Cardiac fibroblast (primary cell): ENCODE results near the gene ZBED1.
"Not testable (repeated sequence)": the region's sequence is repeated elsewhere in the genome, so short reads cannot be mapped to it uniquely, and the experiment has no call there.

Experiments used
- DNase-seq, 2 donors: peaks; one replicate each; pipeline versions ENCODE4 v3.0.0 to v3.0.0-alpha.2; 2010; ENCODE audit warnings: low read depth in 2 of 2
- H3K4me3 ChIP-seq, 2 donors: replicated peaks in 1 of 2; 1 replicate in 1 of 2; 2 replicates in 1 of 2; pipeline ENCODE4 v1.5.1; 2011; ENCODE audit warnings: low read depth in 2 of 2, low read length in 2 of 2, mild to moderate bottlenecking in 2 of 2, moderate library complexity in 1 of 2
- CTCF ChIP-seq: IDR thresholded peaks from one replicate; pipeline ENCODE4 v1.5.1; 2011; ENCODE audit warnings: low read depth, mild to moderate bottlenecking, low read length, inconsistent platforms

Gene ZBED1

GRCh38 chrX:2511326-2511725, 10.6 kb upstream of the ZBED1 start:
- H3K4me3 ChIP-seq: no peak overlapping the region
- no peak for TF ChIP-seq CTCF
- DNase-seq: no peak

GRCh38 chrX:2508648-2509335, 8.0 kb upstream of the ZBED1 start:
- H3K4me3 ChIP-seq: no peak overlapping the region
- no peak for TF ChIP-seq CTCF
- DNase-seq: no peak

GRCh38 chrX:2507904-2508627, 7.3 kb upstream of the ZBED1 start:
- DNase-seq: no peak
- TF ChIP-seq CTCF: no peak
- H3K4me3 ChIP-seq: no peak overlapping the region

GRCh38 chrX:2507196-2507595, 6.4 kb upstream of the ZBED1 start:
- H3K4me3 ChIP-seq: no peak overlapping the region
- DNase-seq: no peak
- no peak for TF ChIP-seq CTCF

GRCh38 chrX:2505341-2505740, 4.6 kb upstream of the ZBED1 start:
- not testable (repeated sequence) for H3K4me3 ChIP-seq, DNase-seq

- DNase-seq: no peak
- TF ChIP-seq CTCF: no peak
- H3K4me3 ChIP-seq: no peak overlapping the region
Observed at GRCh38 chrX:2504706-2505332, 4.0 kb upstream of the ZBED1 start.
